ENCODE results near the gene SERAC1.
"Not testable (repeated sequence)": the region's sequence is repeated elsewhere in the genome, so short reads cannot be mapped to it uniquely, and the experiment has no call there.

SERAC1 gene

DNA sequence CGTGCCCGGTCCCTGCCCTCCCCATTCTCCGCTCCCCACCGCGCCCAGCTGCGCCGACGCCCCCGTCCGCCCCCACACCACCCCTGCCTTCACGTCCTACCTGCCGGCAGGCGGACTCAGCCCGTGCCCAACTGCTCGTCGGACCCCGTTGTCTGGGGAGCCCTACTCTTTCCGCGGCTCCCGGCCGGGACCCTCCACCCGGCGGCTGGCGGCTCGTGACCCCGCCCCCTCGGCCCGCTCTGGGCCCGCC, at the start of gene SERAC1:
Gene SERAC1 (minus strand): TSS at position 223 of the 250 bp plus-strand sequence. CDS start 9,899 bp downstream, outside the sequence.
- no peak for DNase-seq

DNA sequence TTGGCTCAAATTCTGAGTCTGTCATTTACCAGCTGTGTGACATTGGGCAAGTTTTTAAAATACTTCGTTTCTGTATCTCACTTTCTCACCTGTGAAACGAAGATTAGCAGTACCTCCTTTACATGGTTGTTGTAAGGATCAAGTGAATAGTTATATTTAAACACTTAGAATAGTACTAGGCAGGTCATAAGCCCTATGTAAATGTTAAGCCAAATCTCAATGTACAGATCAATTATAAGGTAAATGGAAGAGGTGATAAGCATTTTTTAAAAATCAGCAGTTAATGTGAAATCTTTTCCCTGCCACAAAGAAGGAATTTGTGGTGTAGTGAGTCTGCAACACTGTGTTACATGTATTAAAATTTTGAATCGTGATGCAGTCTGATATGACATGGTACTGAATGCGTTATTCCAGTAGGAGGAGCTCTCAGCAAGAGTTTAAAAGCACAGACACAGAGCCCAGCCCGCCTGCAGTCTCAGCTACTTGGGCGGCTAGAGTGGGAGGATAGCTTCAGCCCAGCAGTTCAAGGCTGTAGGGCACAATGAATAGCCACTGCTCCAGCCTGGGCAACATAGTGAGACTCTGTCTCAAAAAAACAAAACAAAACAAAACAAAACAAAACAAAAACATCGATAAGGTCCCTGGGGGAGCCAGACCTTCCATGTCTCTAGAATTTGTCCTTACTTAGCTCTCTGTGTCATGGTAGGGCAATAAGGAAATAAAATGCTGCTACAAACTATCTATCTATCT, 46.0 kb upstream of the SERAC1 start:
- DNase-seq: peak; percentile 45 to 70

DNA sequence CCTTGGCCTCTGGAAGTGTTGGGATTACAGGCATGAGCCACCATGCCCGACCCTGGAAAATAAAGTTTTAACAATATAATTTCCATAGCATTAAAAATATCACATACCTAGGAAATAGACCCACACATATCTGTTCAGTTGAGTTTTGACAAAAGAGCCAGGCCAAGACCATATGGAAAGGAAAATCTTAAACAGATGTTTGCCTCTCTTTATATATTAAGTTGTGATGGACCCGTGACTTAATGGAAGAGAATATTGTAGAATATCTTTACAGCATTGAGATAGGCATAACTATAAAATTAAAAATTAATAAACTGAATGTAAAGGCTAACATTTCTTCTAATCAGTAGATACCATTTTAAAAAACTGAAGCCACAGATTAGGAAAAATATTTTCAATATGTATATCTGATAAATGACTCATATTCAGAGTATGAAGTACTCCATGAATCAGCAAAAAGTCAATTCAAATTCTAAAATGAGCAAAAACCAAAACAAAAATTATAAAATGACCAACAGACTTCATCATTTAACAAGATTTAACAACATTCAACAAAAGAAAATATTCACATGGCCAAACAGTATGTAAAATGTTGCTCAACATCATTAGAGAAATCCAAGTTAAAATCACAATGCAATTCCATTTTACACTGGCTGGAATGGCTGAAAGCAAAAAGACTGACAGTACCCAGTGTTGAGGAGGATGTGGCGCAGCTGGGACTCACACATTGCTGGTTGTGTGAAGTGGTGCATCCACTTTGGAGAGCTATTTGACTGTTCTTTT, 43.4 kb upstream of the SERAC1 start:
- no peak for DNase-seq

DNA sequence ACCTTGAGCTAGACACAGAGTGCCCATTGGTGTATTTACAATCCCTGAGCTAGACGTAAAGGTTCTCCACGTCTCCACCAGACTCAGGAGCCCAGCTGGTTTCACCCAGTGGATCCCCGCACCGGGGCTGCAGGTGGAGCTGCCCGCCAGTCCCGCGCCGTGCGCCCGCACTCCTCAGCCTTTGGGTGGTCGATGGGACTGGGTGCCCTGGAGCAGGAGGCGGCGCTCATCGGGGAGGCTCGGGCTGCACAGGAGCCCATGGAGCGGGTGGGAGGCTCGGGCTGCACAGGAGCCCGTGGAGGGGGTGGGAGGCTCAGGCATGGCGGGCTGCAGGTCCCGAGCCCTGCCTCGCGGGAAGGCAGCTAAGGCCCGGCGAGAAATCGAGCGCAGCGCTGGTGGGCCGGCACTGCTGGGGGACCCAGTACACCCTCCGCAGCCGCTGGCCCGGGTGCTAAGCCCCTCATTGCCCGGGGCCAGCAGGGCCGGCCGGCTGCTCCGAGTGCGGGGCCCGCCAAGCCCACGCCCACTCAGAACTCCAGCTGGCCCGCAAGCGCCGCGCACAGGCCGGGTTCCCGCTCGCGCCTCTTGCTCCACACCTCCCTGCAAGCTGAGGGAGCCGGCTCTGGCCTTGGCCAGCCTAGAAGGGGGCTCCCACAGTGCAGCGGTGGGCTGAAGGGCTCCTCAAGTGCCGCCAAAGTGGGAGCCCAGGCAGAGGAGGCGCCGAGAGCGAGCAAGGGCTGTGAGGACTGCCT, 41.7 kb upstream of the SERAC1 start:
- DNase-seq: not testable (repeated sequence)

DNA sequence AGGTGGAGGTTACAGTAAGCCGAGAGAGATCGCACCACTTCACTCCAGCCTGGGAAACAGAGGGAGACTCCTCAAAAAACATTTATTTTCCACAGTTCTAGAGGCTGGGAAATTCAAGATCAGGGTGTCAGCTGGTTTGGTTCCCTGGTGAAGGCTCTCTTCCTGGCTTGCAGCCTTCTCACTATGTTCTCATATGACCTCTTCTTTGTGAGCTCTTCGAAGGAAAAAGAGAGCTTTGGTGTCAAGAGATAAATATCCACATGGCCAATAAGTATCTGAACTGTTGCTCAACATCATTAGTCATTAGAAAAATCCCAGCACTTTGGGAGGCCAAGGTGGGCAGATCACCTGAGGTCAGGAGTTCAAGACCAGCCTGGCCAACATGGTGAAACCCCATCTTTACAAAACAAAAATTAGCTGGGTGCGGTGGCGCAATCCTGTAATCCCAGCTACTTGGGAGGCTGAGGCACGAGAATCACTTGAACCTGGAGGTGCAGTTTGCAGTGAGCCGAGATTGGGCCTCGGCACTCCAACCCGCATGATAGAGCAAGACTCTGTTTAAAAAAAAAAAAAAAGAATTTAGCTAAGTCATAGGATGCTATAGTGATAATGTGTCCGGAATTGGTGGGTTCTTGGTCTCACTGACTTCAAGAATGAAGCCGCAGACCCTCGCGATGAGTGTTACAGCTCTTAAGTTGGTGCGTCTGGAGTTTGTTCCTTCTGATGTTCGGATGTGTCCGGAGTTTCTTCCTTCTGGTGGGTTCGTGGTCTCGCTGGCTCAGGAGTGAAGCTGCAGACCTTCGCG, 40.4 kb upstream of the SERAC1 start:
- not testable (repeated sequence) for DNase-seq

DNA sequence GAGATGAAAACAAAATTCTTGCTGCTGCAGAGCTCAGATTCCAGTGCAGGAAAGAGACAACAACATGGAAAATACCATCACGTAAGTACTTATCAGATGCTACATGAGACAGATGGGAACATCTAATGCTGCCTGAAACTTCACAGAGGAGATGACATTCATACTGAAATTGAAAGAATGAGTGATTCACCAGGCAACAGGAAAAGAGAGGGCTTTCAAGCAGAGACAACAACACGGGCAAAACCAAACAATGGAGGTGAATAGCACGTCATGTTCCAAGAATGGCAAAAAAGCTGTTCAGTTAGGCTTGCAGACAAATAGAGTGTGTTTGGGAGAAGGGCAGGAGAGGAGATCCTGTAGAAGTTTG, 39.3 kb upstream of the SERAC1 start:
- no peak for DNase-seq

DNA sequence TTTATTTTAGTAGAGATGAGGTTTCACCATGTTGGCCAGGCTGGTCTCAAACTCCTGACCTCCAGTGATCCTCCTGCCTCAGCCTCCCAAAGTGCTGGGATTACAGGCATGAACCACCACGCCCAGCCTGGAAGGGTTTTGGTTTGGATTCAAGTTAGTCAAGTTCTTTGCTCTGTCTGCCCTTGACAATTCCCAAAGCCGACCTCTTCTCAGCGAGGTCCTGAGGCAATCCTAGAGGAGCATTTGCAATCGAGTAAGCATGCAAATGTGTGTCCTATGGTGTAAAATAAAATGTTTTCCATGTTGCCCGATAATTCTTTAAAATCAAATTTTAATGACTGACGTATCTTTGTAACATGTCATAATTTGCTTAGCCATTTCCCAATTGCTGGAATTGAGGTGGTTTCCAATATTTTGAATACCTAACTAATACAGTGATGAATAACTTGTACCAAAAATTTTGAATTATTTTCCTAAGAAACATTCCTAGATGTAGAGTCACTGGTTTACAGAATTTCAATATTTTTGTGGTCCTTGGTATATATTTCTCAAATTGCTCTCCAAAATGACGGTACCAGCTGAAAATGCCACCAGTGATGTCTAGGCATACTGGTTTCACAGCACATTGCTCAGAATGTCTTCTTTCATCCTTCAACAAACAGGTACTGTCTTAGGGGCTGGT, 38.8 kb upstream of the SERAC1 start:
- DNase-seq: no peak

DNA sequence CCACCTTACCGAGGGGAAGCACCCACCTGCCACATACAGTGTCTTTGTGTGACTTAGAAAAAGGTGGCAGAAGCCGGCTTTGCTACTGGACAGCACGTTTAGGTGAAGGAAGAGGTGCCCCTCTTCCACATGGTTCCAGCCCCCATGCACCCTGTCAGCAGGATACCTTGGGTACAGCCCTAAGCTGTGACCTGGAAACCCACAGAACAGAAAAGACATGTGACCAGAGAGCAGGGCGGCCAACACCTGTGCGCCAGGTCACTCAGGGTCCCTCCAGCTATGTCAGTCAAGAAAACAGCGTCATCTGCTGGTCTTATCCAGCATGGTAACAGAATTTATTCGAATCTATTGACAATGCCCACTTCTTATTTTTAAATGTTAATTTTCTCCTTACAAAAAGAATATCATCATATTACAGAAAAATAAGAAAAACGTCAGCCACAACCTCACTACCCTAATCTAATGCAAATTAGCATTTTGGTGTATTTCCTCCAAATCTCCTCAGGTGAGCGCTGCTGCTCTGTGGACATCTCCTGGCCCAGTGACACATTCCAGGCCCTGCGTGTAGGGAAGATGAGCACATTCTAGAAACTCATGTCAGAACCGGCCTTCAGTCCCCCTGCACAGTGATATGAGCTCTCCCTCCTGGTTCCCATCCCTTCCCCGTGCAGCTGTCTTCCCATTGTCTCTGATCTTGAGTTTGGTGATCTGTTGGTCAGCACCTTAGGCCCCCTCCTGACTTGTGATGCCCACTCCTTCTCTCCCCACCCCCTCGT, 37.3 kb upstream of the SERAC1 start:
- DNase-seq: no peak

DNA sequence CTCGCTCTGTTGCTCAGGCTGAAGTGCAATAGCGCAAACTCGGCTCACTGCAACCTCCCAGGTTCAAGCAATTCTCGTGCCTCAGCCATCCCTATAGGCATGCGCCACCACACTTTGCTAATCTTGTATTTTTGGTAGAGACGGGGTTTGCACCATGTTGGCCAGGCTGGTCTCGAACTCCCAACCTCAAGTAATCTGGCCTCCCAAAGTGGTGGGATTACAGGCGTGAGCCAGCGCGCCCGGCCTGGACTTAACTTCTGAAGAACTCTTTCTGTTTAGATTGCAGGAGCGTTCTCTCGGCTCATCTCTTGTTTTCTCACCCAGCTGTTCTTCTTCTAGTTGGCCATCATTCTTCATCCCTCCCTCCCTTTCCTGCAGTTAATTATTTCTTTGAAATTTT, 30.4 kb upstream of the SERAC1 start:
- no peak for DNase-seq

DNA sequence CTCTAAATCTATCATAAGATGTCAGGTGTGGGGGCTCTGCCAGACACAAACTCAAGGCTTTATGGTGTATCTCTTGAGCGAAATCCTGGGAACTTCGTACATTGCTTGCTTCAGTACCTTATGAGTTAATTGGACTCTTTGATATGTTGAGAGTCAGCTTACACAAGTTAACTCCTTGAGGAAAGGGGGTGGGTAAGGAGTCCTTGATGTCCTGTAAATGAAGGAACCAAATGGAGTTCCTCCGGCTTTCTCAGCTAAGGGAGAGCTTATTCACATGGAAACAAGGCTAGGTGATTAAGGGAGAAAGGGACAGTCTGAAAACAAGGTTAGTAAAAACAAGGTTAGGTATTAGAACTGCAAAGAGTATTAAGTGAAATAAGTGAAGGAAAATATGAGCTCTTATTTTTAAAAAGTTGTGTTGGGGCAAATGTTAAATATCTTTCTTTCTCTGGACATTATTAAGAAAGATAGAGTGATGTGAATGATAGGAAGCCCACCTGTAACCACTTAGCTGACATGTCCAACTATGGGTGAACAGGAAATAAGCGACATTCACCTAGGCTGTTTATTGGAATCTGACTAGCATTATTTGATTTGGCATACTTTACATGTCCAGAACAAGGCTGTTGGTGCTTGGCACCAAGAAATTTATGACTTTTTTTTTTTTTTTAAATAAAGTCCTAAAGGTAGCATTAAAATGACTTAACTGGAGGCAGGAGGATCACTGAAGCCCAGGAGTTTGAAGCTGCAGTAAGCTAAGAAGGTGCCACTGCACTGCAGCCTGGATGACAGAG, 26.6 kb upstream of the SERAC1 start:
- no peak for DNase-seq

DNA sequence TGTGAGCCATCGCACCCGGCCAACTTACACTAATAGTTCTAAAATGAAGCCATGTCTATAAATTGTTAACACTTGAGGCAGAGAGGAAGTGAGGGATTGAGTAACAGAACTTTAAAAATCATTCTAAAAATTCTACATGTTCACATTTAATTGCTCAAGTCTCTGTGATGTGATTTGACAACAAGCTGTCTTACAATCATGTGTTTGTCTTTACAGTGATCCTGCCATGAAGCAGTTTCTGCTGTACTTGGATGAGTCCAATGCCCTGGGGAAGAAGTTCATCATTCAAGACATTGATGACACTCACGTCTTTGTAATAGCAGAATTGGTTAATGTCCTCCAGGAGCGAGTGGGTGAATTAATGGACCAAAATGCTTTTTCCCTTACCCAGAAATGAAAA, 23.7 kb upstream of the SERAC1 start:
- no peak for DNase-seq

DNA sequence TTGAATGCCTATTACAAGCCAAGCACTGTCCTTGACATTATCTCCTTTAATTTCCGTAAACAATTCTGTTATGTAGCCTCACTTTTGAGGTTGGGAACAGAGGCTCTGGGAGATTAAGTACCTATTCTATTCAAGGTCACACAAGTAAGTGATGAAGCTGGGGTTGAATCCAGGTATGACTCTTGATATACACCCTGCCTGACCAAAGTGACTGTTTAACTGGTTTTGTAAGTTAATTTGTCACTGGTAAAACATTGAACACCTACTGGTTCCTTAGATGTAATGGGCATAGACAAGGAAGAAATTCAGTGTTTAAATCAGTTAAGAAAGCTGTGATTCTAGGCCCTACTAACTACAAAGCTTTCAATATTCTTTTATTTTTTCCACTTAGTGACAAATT, 23.0 kb upstream of the SERAC1 start:
- no peak for DNase-seq

DNA sequence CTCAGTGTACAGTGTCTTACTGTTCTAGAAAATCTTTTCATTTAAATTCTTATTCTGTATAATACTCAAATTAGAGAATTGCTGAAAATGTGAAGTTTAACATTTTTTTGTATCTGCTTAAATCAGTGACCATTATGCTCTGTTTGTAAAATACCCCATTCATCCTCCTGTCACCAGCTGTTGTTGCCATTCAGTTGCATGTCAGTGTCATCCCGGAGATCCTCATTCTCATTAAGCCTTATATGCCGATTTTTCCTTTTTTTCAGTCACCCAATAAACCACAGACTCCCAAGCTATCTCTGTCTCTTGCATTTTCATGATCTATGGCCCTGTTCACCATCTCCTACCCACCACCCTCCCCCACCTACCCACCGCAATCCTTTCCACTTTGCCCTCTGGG, 20.5 kb upstream of the SERAC1 start:
- no peak for DNase-seq

DNA sequence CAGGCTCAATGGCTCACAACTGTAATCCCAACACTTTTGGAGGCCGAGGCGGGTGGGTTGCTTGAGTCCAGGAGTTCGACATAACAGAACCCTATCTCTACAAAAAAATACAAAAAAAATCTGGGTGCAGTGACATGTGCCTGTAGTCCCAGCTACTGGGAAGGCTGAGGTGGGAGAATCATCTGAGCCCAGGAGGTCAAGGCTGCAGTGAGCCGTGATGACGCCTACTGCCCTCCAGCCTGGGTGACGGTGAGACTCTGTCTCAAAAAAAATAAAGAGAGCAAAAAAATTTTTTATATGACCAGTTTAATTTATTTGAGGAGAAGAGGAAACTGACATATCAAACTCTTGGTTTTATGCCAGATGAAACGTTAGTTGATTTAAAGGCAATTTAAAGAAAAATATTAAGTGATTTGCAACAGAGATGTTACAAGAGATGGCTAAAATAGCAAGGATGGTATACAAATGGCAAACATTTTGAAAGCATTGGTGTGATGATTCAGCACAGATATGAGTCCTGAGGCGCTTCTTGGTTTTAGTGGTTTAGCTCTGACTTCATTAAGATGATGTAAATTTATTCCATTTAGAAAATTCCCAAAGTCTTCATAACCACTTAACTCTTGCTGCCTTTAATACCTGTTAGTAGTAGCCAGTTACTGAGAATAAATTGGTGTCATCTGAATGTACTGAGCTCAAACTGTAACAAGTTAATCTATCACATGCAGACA, 17.8 kb upstream of the SERAC1 start:
- DNase-seq: no peak

DNA sequence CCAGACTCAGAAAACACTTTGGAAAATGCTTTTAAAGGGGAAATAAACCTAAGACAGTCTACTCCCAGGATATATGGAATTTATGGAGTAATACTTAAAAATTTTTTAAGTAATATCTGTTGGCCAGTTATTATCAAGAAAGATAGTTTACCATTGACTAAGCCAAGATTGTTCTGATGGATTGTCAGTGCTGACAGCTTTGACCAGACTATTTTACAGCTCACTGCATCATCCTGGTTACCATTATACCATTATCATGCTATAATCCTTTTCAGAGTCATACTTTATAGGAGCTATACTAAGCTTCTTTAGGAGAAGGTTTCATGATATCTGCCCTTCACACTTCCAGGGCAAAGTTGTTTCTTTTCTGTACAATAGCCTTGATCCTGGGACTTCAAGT, 16.5 kb upstream of the SERAC1 start:
- no peak for DNase-seq

DNA sequence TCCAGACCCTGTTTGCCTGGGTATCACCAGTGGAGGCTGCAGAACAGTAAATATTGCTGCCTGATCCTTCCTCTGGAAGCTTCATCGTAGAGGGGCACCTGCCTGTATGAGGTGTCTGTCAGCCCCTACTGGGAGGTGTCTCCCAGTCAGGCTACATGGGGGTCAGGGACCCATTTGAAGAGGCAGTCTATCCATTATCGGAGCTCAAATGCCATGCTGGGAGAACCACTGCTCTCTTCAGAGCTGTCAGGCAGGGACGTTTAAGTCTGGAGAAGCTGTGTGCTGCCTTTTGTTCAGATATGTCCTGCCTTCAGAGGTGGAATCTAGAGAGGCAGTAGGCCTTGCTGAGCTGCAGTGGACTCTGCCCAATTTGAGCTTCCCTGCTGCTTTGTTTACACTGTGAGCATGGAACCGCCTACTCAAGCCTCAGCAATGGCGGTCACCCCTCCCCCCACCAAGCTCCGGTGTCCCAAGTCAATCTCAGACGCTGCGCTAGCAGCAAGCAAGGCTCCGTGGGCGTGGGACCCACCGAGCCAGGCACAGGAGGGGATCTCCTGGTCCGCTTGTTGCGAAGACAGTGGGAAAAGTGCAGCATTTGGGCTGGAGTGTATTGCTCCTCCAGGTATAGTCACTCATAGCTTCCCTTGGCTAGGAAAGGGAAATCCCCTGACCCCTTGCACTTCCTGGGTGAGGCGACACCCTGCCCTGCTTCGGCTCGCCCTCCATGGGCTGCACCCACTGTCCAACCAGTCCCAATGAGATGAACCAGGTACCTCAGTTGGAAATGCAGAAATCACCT, 15.3 kb upstream of the SERAC1 start:
- DNase-seq: not testable (repeated sequence)

DNA sequence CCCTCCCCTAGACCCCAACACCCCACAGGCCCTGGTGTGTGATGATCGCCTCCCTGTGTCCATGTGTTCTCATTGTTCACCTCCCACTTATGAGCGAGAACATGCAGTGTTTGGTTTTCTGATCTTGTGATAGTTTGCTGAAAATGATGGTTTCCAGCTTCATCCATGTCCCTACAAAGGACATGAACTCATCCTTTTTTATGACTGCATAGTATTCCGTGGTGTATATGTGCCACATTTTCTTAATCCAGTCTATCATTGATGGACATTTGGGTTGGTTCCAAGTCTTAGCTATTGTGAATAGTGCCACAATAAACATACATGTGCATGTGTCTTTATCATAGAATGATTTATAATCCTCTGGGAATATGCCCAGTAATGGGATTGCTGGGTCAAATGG, 9.7 kb upstream of the SERAC1 start:
- DNase-seq: not testable (repeated sequence)

DNA sequence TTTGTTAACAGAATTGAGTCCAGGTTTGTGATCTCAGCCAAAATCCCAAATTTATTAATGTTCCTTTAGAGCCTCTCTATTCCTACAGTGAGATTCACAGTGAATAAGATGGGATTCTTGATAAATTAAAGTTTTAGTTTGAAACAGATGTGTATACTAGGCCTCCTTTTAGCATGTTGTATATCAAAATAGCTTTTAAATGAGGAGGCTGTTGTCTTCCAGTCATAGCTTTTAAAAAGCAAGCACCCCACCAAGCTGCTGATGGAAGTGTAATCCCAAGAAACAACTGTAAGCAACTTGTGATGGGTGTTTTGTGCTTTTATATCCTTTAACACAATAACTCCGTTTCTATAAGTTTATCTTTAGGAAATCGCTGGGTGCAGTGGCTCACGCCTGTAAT, 7.0 kb upstream of the SERAC1 start:
- DNase-seq: no peak

DNA sequence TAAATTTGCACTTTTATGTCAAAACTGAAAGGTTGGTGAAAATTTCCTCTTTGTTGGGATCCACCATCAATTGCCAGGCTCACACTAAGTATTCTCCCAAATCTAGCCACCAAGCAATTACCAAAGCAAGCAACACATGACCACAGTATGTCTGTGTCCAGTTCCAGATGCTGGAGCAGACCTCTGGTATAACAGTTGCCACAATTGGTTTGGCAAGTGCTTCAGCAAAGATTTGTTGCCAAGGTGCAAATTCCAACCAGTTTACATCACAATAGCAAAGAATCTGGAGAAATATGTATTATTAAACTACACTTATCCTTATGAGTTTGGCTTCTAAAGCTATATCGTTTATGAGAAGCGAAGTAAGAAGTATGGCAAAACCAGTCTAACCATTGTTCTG, 6.5 kb upstream of the SERAC1 start:
- no peak for DNase-seq
